Kidney capillary endothelial cell (primary cell): ENCODE data around the gene SETD3.
A peak's percentile ranks its signal among the peaks of the same experiment; 100 is the strongest.

Experiments used
- DNase-seq: peaks from one replicate; pipeline ENCODE4 v3.0.0-alpha.2; 2018; ENCODE audit warnings: low spot score

Gene SETD3

GRCh38 chr14:99393059-99393655, 87.5 kb downstream of the SETD3 start:
- no peak for DNase-seq

GRCh38 chr14:99391671-99392070, 89.0 kb downstream of the SETD3 start:
- peak; percentile 14 for DNase-seq

GRCh38 chr14:99389174-99389826, 91.4 kb downstream of the SETD3 start:
- peak; percentile 10 for DNase-seq

- DNase-seq: no peak
Observed at GRCh38 chr14:99388286-99388685, 92.4 kb downstream of the SETD3 start.

GRCh38 chr14:99387880-99388279, 92.8 kb downstream of the SETD3 start:
- DNase-seq: no peak

- no peak for DNase-seq
Observed at GRCh38 chr14:99384450-99385417, 95.9 kb downstream of the SETD3 start.

GRCh38 chr14:99383472-99384449, 96.9 kb downstream of the SETD3 start:
- DNase-seq: no peak

GRCh38 chr14:99382781-99383471, 97.7 kb downstream of the SETD3 start:
- DNase-seq: no peak

- no peak for DNase-seq
Observed at GRCh38 chr14:99382071-99382470, 98.6 kb downstream of the SETD3 start.

GRCh38 chr14:99381688-99382060, 99.0 kb downstream of the SETD3 start:
- DNase-seq: no peak

GRCh38 chr14:99380991-99381687, 99.5 kb downstream of the SETD3 start:
- no peak for DNase-seq

GRCh38 chr14:99380402-99380801, 100.3 kb downstream of the SETD3 start:
- DNase-seq: no peak

GRCh38 chr14:99378782-99379214, 101.9 kb downstream of the SETD3 start:
- no peak for DNase-seq

- DNase-seq: no peak
Observed at GRCh38 chr14:99377951-99378350, 102.7 kb downstream of the SETD3 start.

- DNase-seq: no peak
Observed at GRCh38 chr14:99374964-99375363, 105.7 kb downstream of the SETD3 start.

GRCh38 chr14:99363616-99364290, 116.9 kb downstream of the SETD3 start:
- no peak for DNase-seq

- no peak for DNase-seq
Observed at GRCh38 chr14:99363051-99363450, 117.6 kb downstream of the SETD3 start.

- DNase-seq: no peak
Observed at GRCh38 chr14:99361596-99362215, 119.0 kb downstream of the SETD3 start.
